ENCODE measurements around the gene CRB3. TPM values are rescaled to one million over a fixed set of nuclear protein-coding genes. Genes with fewer than 3 reads are reported as not detected.

The CRB3 gene
- total and polyA plus RNA-seq, 9 of the 15 experiments (the other 6 are each of a cell fraction or from before 2014, with no cell fraction given): 0.49 TPM; not detected in 8

GRCh38 chr19:6460099-6460884 is 3.8 kb upstream of the CRB3 start (continued):
- no peak for TF ChIP-seq ASH1L (IDR thresholded peaks at IDR 0.05; ENCODE audit: borderline replicate concordance, low read depth, partially characterized antibody)
- 0 out of 2 replicates have a peak, but pooled peaks have one; percentile 53 for TF ChIP-seq PHF21A (IDR thresholded peaks at IDR 0.05; ENCODE audit: borderline replicate concordance, low read depth)
- no peak; the same call in 1 of the 2 replicates for TF ChIP-seq RERE (CRISPR knock-in tag; IDR thresholded peaks at IDR 0.05; ENCODE audit: borderline replicate concordance)
- TF ChIP-seq SAFB2 (IDR thresholded peaks at IDR 0.05; ENCODE audit: borderline replicate concordance, low read depth, low read length, severe bottlenecking): no peak
- no peak for TF ChIP-seq ZNF217 (CRISPR knock-in tag; IDR thresholded peaks at IDR 0.05)
- no peak for TF ChIP-seq COPS2 (conservative IDR thresholded peaks at IDR 0.05)
- TF ChIP-seq BCL6 (CRISPR knock-in tag; IDR thresholded peaks at IDR 0.05): no peak
- peak; percentile 74 for TF ChIP-seq CREM (IDR thresholded peaks at IDR 0.05; ENCODE audit: low read depth)
- TF ChIP-seq, protein P1, sequence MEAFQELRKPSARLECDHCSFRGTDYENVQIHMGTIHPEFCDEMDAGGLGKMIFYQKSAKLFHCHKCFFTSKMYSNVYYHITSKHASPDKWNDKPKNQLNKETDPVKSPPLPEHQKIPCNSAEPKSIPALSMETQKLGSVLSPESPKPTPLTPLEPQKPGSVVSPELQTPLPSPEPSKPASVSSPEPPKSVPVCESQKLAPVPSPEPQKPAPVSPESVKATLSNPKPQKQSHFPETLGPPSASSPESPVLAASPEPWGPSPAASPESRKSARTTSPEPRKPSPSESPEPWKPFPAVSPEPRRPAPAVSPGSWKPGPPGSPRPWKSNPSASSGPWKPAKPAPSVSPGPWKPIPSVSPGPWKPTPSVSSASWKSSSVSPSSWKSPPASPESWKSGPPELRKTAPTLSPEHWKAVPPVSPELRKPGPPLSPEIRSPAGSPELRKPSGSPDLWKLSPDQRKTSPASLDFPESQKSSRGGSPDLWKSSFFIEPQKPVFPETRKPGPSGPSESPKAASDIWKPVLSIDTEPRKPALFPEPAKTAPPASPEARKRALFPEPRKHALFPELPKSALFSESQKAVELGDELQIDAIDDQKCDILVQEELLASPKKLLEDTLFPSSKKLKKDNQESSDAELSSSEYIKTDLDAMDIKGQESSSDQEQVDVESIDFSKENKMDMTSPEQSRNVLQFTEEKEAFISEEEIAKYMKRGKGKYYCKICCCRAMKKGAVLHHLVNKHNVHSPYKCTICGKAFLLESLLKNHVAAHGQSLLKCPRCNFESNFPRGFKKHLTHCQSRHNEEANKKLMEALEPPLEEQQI (IDR thresholded peaks at IDR 0.05): no peak
- TF ChIP-seq KLF1 (tag; IDR thresholded peaks at IDR 0.05): no peak
- TF ChIP-seq, protein P2, sequence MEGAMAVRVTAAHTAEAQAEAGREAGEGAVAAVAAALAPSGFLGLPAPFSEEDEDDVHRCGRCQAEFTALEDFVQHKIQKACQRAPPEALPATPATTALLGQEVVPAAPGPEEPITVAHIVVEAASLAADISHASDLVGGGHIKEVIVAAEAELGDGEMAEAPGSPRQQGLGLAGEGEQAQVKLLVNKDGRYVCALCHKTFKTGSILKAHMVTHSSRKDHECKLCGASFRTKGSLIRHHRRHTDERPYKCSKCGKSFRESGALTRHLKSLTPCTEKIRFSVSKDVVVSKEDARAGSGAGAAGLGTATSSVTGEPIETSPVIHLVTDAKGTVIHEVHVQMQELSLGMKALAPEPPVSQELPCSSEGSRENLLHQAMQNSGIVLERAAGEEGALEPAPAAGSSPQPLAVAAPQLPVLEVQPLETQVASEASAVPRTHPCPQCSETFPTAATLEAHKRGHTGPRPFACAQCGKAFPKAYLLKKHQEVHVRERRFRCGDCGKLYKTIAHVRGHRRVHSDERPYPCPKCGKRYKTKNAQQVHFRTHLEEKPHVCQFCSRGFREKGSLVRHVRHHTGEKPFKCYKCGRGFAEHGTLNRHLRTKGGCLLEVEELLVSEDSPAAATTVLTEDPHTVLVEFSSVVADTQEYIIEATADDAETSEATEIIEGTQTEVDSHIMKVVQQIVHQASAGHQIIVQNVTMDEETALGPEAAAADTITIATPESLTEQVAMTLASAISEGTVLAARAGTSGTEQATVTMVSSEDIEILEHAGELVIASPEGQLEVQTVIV (CRISPR knock-in tag; IDR thresholded peaks at IDR 0.05; ENCODE audit: borderline replicate concordance): no peak
- no peak for TF ChIP-seq NFE2L1 (tag; IDR thresholded peaks at IDR 0.05; ENCODE audit: borderline replicate concordance, low read depth)
- no peak for TF ChIP-seq NFE2 (IDR thresholded peaks at IDR 0.05; ENCODE audit: low read depth)
- no peak for TF ChIP-seq BMI1 (IDR thresholded peaks at IDR 0.05; ENCODE audit: low read length)
- no peak for TF ChIP-seq GABPB2 (CRISPR knock-in tag; conservative IDR thresholded peaks at IDR 0.05)
- no peak for TF ChIP-seq MYBL2 (IDR thresholded peaks at IDR 0.05; ENCODE audit: low read depth)
- TF ChIP-seq MYBL2 (CRISPR knock-in tag; IDR thresholded peaks at IDR 0.05; ENCODE audit: borderline replicate concordance): no peak
- no peak for TF ChIP-seq SNIP1 (IDR thresholded peaks at IDR 0.05; ENCODE audit: low read depth)

All from K562 (cell line).